HEK293 (cell line): ENCODE data around the gene NRG2.

ENCODE experiments used
- CTCF ChIP-seq: fragments of 450-650 bp; formaldehyde crosslinking; IDR thresholded peaks from 2 replicates; pipeline ENCODE4 v1.5.1; 2016; ENCODE audit warnings: missing biosample characterization, missing genetic modification characterization
- REPIN1 ChIP-seq: fragments of 450-650 bp; formaldehyde crosslinking; IDR thresholded peaks from 2 replicates; pipeline ENCODE4 v1.5.1; 2017; ENCODE audit warnings: missing biosample characterization, missing genetic modification characterization, low read depth
- REST ChIP-seq: fragments of 450-650 bp; formaldehyde crosslinking; IDR thresholded peaks from 2 replicates; pipeline ENCODE4 v1.5.1; 2016; ENCODE audit warnings: missing biosample characterization, missing genetic modification characterization
- ZBTB1 ChIP-seq: fragments of 450-650 bp; formaldehyde crosslinking; IDR thresholded peaks from 2 replicates; pipeline ENCODE4 v1.5.1; 2016; ENCODE audit warnings: missing biosample characterization, missing genetic modification characterization
- ZBTB26 ChIP-seq: fragments of 450-650 bp; formaldehyde crosslinking; optimal IDR thresholded peaks from 2 replicates; pipeline ENCODE3; 2016; ENCODE audit warnings: missing biosample characterization, mild to moderate bottlenecking, missing genetic modification characterization
- ZBTB49 ChIP-seq: fragments of 450-650 bp; formaldehyde crosslinking; IDR thresholded peaks from 2 replicates; pipeline ENCODE4 v1.5.1; 2016; ENCODE audit warnings: missing biosample characterization, missing genetic modification characterization, low read depth
- ZNF211 ChIP-seq: fragments of 450-650 bp; formaldehyde crosslinking; IDR thresholded peaks from 2 replicates; pipeline ENCODE4 v1.5.1; 2016; ENCODE audit warnings: low read depth, missing biosample characterization, missing genetic modification characterization
- ZNF221 ChIP-seq: fragments of 450-650 bp; formaldehyde crosslinking; IDR thresholded peaks from 2 replicates; pipeline ENCODE4 v1.5.1; 2017; ENCODE audit warnings: missing biosample characterization, missing genetic modification characterization, borderline replicate concordance
- ZNF239 ChIP-seq: fragments of 450-650 bp; formaldehyde crosslinking; IDR thresholded peaks from 2 replicates; pipeline ENCODE4 v1.5.1; 2016; ENCODE audit warnings: missing biosample characterization, missing genetic modification characterization
- ZNF274 ChIP-seq, 2 experiments: fragments of 200-500 bp in 1 of 2; fragments of 450-650 bp in 1 of 2; sonication (Bioruptor generic) in 1 of 2; formaldehyde crosslinking in 1 of 2; IDR thresholded peaks; 2 replicates each; pipeline versions ENCODE4 v1.5.1 to v1.6.1; 2014 to 2016; ENCODE audit warnings: borderline replicate concordance in 1 of 2, inconsistent platforms in 1 of 2, low read length in 1 of 2, missing biosample characterization in 1 of 2, missing genetic modification characterization in 1 of 2
- ZNF677 ChIP-seq: fragments of 450-650 bp; IDR thresholded peaks from 2 replicates; pipeline ENCODE4 v1.5.0; 2018; ENCODE audit warnings: missing biosample characterization, mild to moderate bottlenecking, missing genetic modification characterization, moderate library complexity

- TF ChIP-seq REST (tag by site-specific recombination) (no peak), REPIN1 (no peak), CTCF (tag by site-specific recombination) (no peak), ZBTB1 (tag by site-specific recombination) (no peak), ZNF677 (tag by site-specific recombination) (no peak), ZBTB26 (tag by site-specific recombination) (no peak), ZBTB49 (tag by site-specific recombination) (no peak), ZNF239 (tag by site-specific recombination) (no peak), ZNF274 (IDR thresholded peaks at IDR 0.05; ENCODE audit: low read length) (no peak), ZNF274 (tag by site-specific recombination; IDR thresholded peaks at IDR 0.05; ENCODE audit: borderline replicate concordance) (no peak), ZNF221 (tag by site-specific recombination) (no peak), ZNF211 (tag by site-specific recombination) (no peak)
These were observed 197.0 kb downstream of the NRG2 start for GRCh38 chr5:139845846-139846681.
